BJ (cell line): ENCODE measurements around the gene LARP4B. TPM values are rescaled to one million over a fixed set of nuclear protein-coding genes. Genes with fewer than 3 reads are reported as not detected.

Experiments
- CTCF ChIA-PET: fragments of 350-600 bp; formaldehyde crosslinking; extraction: SDS; loops from one replicate; lab custom pipeline; 2021; ENCODE audit warnings: antibody characterized with exemption, inconsistent platforms; lab: Yijun Ruan, JAX
- POLR2A ChIA-PET: fragments of 300-600 bp; sonication (Branson Sonifier 250); formaldehyde crosslinking; extraction: SDS; loops from one replicate; lab custom pipeline; 2021; ENCODE audit warnings: antibody characterized with exemption; lab: Charles Lee
- DNase-seq: peaks from one replicate; pipeline ENCODE4 v3.0.0-alpha.2; 2011; ENCODE audit warnings: low read depth
- H3K27me3 ChIP-seq: 2 replicates; pipeline ENCODE4 v1.6.0; 2011; ENCODE audit warnings: low read length; ENCODE audit not compliant: control insufficient read depth, insufficient read depth
- H3K36me3 ChIP-seq: 2 replicates; pipeline ENCODE4 v1.5.1; 2011; ENCODE audit warnings: low read length; ENCODE audit not compliant: control insufficient read depth, insufficient read depth
- H3K4me3 ChIP-seq: 2 replicates; pipeline ENCODE4 v1.5.1; 2011; ENCODE audit warnings: low read depth, mild to moderate bottlenecking, control low read depth, low read length
- CTCF ChIP-seq: IDR thresholded peaks from 2 replicates; pipeline ENCODE4 v1.5.1; 2011; ENCODE audit warnings: low read depth, mild to moderate bottlenecking, control low read depth, inconsistent platforms, low read length, moderate library complexity; ENCODE audit not compliant: insufficient read depth
- polyA plus RNA-seq: library from polyadenylated mRNA; depleted of rRNA; stranded (reverse); fragments of >200 nt; gene quantifications from 2 replicates; pipeline ENCODE4 v1.2.3, GENCODE V29; 2011

LARP4B gene
- polyA plus RNA-seq, 1 experiment, result 38.4 TPM

DNA sequence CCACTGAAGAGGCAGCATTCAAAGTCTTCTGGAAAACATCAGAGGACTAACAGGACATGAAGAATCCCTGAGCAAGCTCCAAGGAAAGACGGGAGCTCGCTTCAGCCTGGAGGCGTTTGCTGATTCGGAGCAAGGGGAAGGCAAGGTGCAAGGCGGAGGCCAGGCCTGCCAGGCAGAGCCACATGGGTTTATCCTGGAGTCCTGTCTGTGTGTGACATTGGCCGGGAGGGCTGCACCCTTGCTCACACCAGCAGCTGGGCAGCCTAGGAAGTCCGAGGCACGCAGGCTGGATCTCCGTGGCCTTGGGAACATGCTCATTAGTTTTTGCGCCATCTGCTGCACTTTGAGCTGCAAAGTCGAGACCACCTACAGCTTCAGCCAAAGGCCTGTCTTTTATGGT is 22.3 kb upstream of the LARP4B start:
- Histone ChIP-seq H3K27me3 (peaks cover 12% of the 10 kb centered on the region), H3K4me3 (no peak overlapping the region), H3K36me3 (no peaks in the 10 kb centered on the region)
- no peak for DNase-seq
- TF ChIP-seq CTCF, result no peak
- POLR2A ChIA-PET, result no interaction called here
- CTCF ChIA-PET, result no interaction called here

DNA sequence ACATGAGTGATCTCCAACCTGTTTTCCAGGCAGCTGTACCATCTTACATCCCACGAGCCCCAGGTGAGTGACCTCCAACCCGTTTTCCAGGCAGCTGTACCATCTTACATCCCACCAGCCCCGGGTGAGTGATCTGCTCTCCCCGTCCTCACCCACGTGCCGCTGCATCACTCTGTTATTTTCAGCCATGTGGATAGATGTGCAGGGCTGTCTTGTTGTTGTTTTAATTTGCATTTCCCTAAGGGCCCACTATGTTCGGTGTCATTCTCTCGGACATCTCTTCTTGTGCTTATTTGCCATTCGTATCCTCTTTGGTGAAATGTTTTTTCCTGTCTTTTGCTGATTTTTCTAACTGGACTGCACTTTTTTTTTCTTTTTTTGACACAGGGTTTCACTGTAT is 17.9 kb upstream of the LARP4B start:
- peaks cover 10% of the 10 kb centered on the region for H3K27me3 ChIP-seq
- POLR2A ChIA-PET, result no interaction called here
- H3K4me3 ChIP-seq, result no peak overlapping the region
- CTCF ChIA-PET, result no interaction called here
- no peak for TF ChIP-seq CTCF
- no peaks in the 10 kb centered on the region for H3K36me3 ChIP-seq
- no peak for DNase-seq

DNA sequence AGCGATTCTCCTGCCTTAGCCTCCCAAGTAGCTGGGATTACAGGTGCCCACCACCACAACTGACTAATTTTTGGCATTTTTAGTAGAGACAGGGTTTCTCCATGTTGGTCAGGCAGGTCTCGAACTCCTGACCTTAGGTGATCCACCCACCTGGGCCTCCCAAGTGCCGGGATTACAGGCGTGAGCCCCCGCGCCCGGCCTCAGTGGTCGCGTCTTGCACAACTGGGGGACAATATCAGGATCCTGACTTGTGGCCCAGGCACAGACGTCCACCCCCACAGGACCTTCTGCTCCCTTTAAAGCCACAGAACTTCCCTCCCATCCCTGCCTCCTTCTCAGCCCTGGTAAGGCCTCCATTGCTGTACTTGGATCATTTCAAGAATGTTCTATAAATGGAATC is 16.8 kb upstream of the LARP4B start:
- CTCF ChIA-PET, result interaction anchor here (0.8 kb wide), 1 partner anchor 44 kb away, joined by 3 read pairs; no protein-coding TSS in a partner anchor
- no peak for TF ChIP-seq CTCF
- POLR2A ChIA-PET, result no interaction called here
- Histone ChIP-seq H3K4me3 (no peak overlapping the region), H3K36me3 (no peaks in the 10 kb centered on the region), H3K27me3 (peaks cover 5% of the 10 kb centered on the region)
- no peak for DNase-seq

- no peak for DNase-seq
- no peaks in the 10 kb centered on the region for H3K36me3 ChIP-seq
- TF ChIP-seq CTCF, result no peak
- H3K4me3 ChIP-seq, result no peak overlapping the region
- ChIA-PET CTCF (no interaction called here), POLR2A (no interaction called here)
- H3K27me3 ChIP-seq, result peaks cover 5% of the 10 kb centered on the region
Observed at GRCh38 chr10:947881-948280, 16.4 kb upstream of the LARP4B start.

- CTCF ChIA-PET, result no interaction called here
- no peak for DNase-seq
- Histone ChIP-seq H3K27me3 (peaks cover 5% of the 10 kb centered on the region), H3K36me3 (no peaks in the 10 kb centered on the region), H3K4me3 (no peak overlapping the region)
- no peak for TF ChIP-seq CTCF
- POLR2A ChIA-PET, result no interaction called here
Observed at GRCh38 chr10:947051-947450, 15.5 kb upstream of the LARP4B start.
